Stimulated activated CD8-positive, alpha-beta memory T cell treated with anti-CD3 and anti-CD28 coated beads, Interleukin-15, amount 100 ng/mL, for 24 hours (primary cell): ENCODE results near the gene YRDC.

Experiments used
- DNase-seq: peaks from one replicate; pipeline ENCODE4 v3.0.0-alpha.2; 2020; ENCODE audit warnings: low read depth

The YRDC gene

GRCh38 chr1:37807555-37808368, at the start of gene YRDC, which contains the start of gene C1orf122:
Gene YRDC (minus strand): TSS chr1:37808208. CDS start chr1:37808180, 28 bp downstream.
Gene C1orf122 (plus strand): TSS chr1:37807790. CDS start chr1:37808405, 615 bp downstream.
- peak; percentile 88 for DNase-seq

- DNase-seq = no peak
Observed at GRCh38 chr1:37854406-37854805, 46.4 kb upstream of the YRDC start.

- DNase-seq = no peak
Observed at GRCh38 chr1:37853157-37853556, 45.1 kb upstream of the YRDC start.

GRCh38 chr1:37851782-37852210, 43.8 kb upstream of the YRDC start:
- no peak for DNase-seq

- DNase-seq = no peak
Observed at GRCh38 chr1:37851262-37851661, 43.3 kb upstream of the YRDC start.

- no peak for DNase-seq
Observed at GRCh38 chr1:37850352-37850955, 42.4 kb upstream of the YRDC start.

GRCh38 chr1:37849480-37849879, 41.5 kb upstream of the YRDC start:
- DNase-seq = no peak

- DNase-seq = no peak
Observed at GRCh38 chr1:37846647-37847339, 38.8 kb upstream of the YRDC start.

GRCh38 chr1:37845786-37846185, 37.8 kb upstream of the YRDC start:
- no peak for DNase-seq

- DNase-seq = no peak
Observed at GRCh38 chr1:37845049-37845646, 37.1 kb upstream of the YRDC start.

- DNase-seq = no peak
Observed at GRCh38 chr1:37844536-37844935, 36.5 kb upstream of the YRDC start.

- no peak for DNase-seq
Observed at GRCh38 chr1:37841652-37842051, 33.6 kb upstream of the YRDC start.

- no peak for DNase-seq
Observed at GRCh38 chr1:37840711-37841110, 32.7 kb upstream of the YRDC start.

GRCh38 chr1:37839676-37840075, 31.7 kb upstream of the YRDC start:
- no peak for DNase-seq

- no peak for DNase-seq
Observed at GRCh38 chr1:37836788-37837187, 28.8 kb upstream of the YRDC start.

- no peak for DNase-seq
Observed at GRCh38 chr1:37831809-37832208, 23.8 kb upstream of the YRDC start.

- no peak for DNase-seq
Observed at GRCh38 chr1:37831109-37831508, 23.1 kb upstream of the YRDC start.

GRCh38 chr1:37828410-37829074, 20.5 kb upstream of the YRDC start:
- no peak for DNase-seq

- no peak for DNase-seq
Observed at GRCh38 chr1:37825506-37825905, 17.5 kb upstream of the YRDC start.

GRCh38 chr1:37824001-37824400, 16.0 kb upstream of the YRDC start:
- DNase-seq = no peak

- DNase-seq = no peak
Observed at GRCh38 chr1:37822906-37823815, 15.2 kb upstream of the YRDC start.
